Small intestine (tissue), 7 donors: ENCODE measurements around the gene SUPT5H. TPM values are rescaled to one million over a fixed set of nuclear protein-coding genes. Genes with fewer than 3 reads are reported as not detected.
A peak's percentile ranks its signal among the peaks of the same experiment; 100 is the strongest.

Experiments used
- DNase-seq, 2 donors: peaks; one replicate each; pipeline versions ENCODE4 v3.0.0 to v3.0.0-alpha.2; 2013
- FAIRE-seq: peaks from 2 replicates; lab custom pipeline; 2012; peaks lifted over from hg19 to GRCh38; lab: Jason Lieb, UNC
- H3K27ac ChIP-seq, 3 donors: one replicate each; pipeline ENCODE4 v1.5.1; 2013; ENCODE audit warnings: low read length in 2 of 3, mild to moderate bottlenecking in 2 of 3, control low read depth in 1 of 3, inconsistent platforms in 1 of 3, low read depth in 1 of 3, moderate library complexity in 1 of 3
- H3K27me3 ChIP-seq, 3 donors: one replicate each; pipeline ENCODE4 v1.6.1; 2013; ENCODE audit warnings: low read length in 3 of 3, inconsistent platforms in 1 of 3; ENCODE audit not compliant: control insufficient read depth in 3 of 3, insufficient read depth in 3 of 3
- H3K36me3 ChIP-seq, 3 donors: one replicate each; pipeline ENCODE4 v1.6.1; 2013; ENCODE audit warnings: low read length in 3 of 3, inconsistent platforms in 1 of 3, low read depth in 1 of 3, mild to moderate bottlenecking in 1 of 3, moderate library complexity in 1 of 3; ENCODE audit not compliant: control insufficient read depth in 3 of 3, insufficient read depth in 2 of 3
- H3K4me1 ChIP-seq, 3 donors: one replicate each; pipeline ENCODE4 v1.6.1; 2013; ENCODE audit warnings: low read length in 2 of 3, inconsistent platforms in 1 of 3, low read depth in 1 of 3, mild to moderate bottlenecking in 1 of 3, moderate library complexity in 1 of 3; ENCODE audit not compliant: control insufficient read depth in 3 of 3, insufficient read depth in 2 of 3
- H3K4me3 ChIP-seq, 3 donors: one replicate each; pipeline ENCODE4 v1.5.1; 2013; ENCODE audit warnings: low read length in 3 of 3, control low read depth in 1 of 3, inconsistent platforms in 1 of 3, low read depth in 1 of 3, mild to moderate bottlenecking in 1 of 3, moderate library complexity in 1 of 3
- H3K9me3 ChIP-seq, 2 donors: one replicate each; pipeline ENCODE4 v1.6.1; 2013; ENCODE audit warnings: low read depth in 1 of 2, low read length in 1 of 2; ENCODE audit not compliant: control insufficient read depth in 2 of 2, insufficient read depth in 1 of 2
- WGBS, 3 donors: extraction: QIAGEN DNeasy Blood & Tissue Kit; methylation state at CpG; one replicate each; pipeline ENCODE4 v1.1.7; 2013; 5-methylcytosine and 5-hydroxymethylcytosine counted together
- polyA plus RNA-seq, 4 donors: library from polyadenylated mRNA; stranded (reverse) in 3 of 4; unstranded in 1 of 4; fragments of 200-250 nt in 3 of 4; fragments of 120-200 nt in 1 of 4; gene quantifications; one replicate each; pipeline versions ENCODE4 v1.2.1 to v1.2.3, GENCODE V29; 2013
- donor health status: healthy with polysubstance abuse.
- donor health status: control.
- donor health status: control.
- donor health status: Bipolar disorder and iron deficiency.
- donor health status: healthy.

SUPT5H gene
- polyA plus RNA-seq, 4 donors = 95.5 to 283 (median 163) TPM

GRCh38 chr19:39401549-39402345 lies 43.6 kb upstream of the SUPT5H start:
- FAIRE-seq (no peak), DNase-seq (peak; percentile 98 to 100)
- H3K27me3 ChIP-seq = no peaks in the 10 kb centered on the region
- 4 to 25% (median 8%) methylated on average over 25 of the region's 25 CpGs for WGBS, 3 donors
- H3K4me1 ChIP-seq = peaks cover 17 to 85% (median 23%) of the 10 kb centered on the region in 3 donors
- peaks cover 0 to 6% of the 10 kb centered on the region in 2 donors for H3K9me3 ChIP-seq
- peak overlapping the region in 1 of 3 donors; percentile 20 for H3K4me3 ChIP-seq
- peak overlapping the region; percentile 97 to 100 (median 100) for H3K27ac ChIP-seq
- H3K36me3 ChIP-seq = peaks cover 0 to 30% (median 0%) of the 10 kb centered on the region in 3 donors

GRCh38 chr19:39402346-39403300 lies 42.8 kb upstream of the SUPT5H start:
- Histone ChIP-seq H3K27ac (peak overlapping the region; percentile 97 to 100 (median 100)), H3K4me1 (peaks cover 17 to 79% (median 23%) of the 10 kb centered on the region in 3 donors), H3K36me3 (peaks cover 1 to 30% (median 2%) of the 10 kb centered on the region in 3 donors), H3K9me3 (peaks cover 0 to 6% of the 10 kb centered on the region in 2 donors), H3K27me3 (no peaks in the 10 kb centered on the region), H3K4me3 (peak overlapping the region; percentile 22 to 60 (median 51))
- 0 to 1% (median 1%) methylated on average over 44 to 59 of the region's 59 CpGs for WGBS, 3 donors
- peak; percentile 93 to 95 for DNase-seq
- no peak for FAIRE-seq

GRCh38 chr19:39403331-39404312 lies 41.8 kb upstream of the SUPT5H start:
- Histone ChIP-seq H3K27ac (peak overlapping the region; percentile 97 to 100 (median 100)), H3K4me3 (peak overlapping the region; percentile 22 to 60 (median 51)), H3K9me3 (peaks cover 0 to 5% of the 10 kb centered on the region in 2 donors), H3K4me1 (peaks cover 14 to 70% (median 15%) of the 10 kb centered on the region in 3 donors), H3K27me3 (no peaks in the 10 kb centered on the region), H3K36me3 (peaks cover 5 to 32% (median 10%) of the 10 kb centered on the region in 3 donors)
- FAIRE-seq (no peak), DNase-seq (peak; percentile 94 to 98)
- WGBS, 3 donors = 1 to 5% (median 2%) methylated on average over 32 to 43 of the region's 43 CpGs

- peaks cover 10 to 56% (median 13%) of the 10 kb centered on the region in 3 donors for H3K4me1 ChIP-seq
- DNase-seq (peak; percentile 26 to 29), FAIRE-seq (no peak)
- WGBS, 3 donors = 58 to 82% (median 67%) methylated on average over 17 of the region's 17 CpGs
- H3K27me3 ChIP-seq = no peaks in the 10 kb centered on the region
- no peaks in the 10 kb centered on the region for H3K9me3 ChIP-seq
- peaks cover 5 to 23% (median 10%) of the 10 kb centered on the region in 3 donors for H3K36me3 ChIP-seq
- peak overlapping the region; percentile 96 to 100 (median 97) for H3K27ac ChIP-seq
- H3K4me3 ChIP-seq = peak overlapping the region in 2 of 3 donors; percentile 99
Observed at GRCh38 chr19:39405261-39405957, 40.0 kb upstream of the SUPT5H start.

GRCh38 chr19:39405958-39406655 lies 39.3 kb upstream of the SUPT5H start:
- Histone ChIP-seq H3K27ac (peak overlapping the region; percentile 96 to 97 (median 97)), H3K4me1 (peaks cover 6 to 56% (median 13%) of the 10 kb centered on the region in 3 donors), H3K27me3 (no peaks in the 10 kb centered on the region), H3K4me3 (peak overlapping the region; percentile 43 to 99 (median 99)), H3K36me3 (peaks cover 5 to 23% (median 10%) of the 10 kb centered on the region in 3 donors), H3K9me3 (no peaks in the 10 kb centered on the region)
- DNase-seq (peak in 1 of 2 donors; percentile 57), FAIRE-seq (no peak)
- WGBS, 3 donors = 5 to 10% (median 7%) methylated on average over 22 of the region's 22 CpGs

GRCh38 chr19:39406656-39407409 lies 38.5 kb upstream of the SUPT5H start, which contains the start of gene ZFP36:
ZFP36 (plus strand) TSS chr19:39406847; CDS start chr19:39406905, 58 bp downstream.
- WGBS, 3 donors = 0 to 1% (median 1%) methylated on average over 48 to 56 of the region's 56 CpGs
- peaks cover 5 to 23% (median 10%) of the 10 kb centered on the region in 3 donors for H3K36me3 ChIP-seq
- DNase-seq (peak; percentile 86 to 93), FAIRE-seq (no peak)
- H3K27me3 ChIP-seq = no peaks in the 10 kb centered on the region
- peak within 1 kb of the TSS; percentile 96 to 100 (median 97) for H3K27ac ChIP-seq
- H3K4me1 ChIP-seq = peaks cover 4 to 56% (median 11%) of the 10 kb centered on the region in 3 donors
- peak within 1 kb of the TSS; percentile 99 for H3K4me3 ChIP-seq
- no peaks in the 10 kb centered on the region for H3K9me3 ChIP-seq
